Mesothelial cell of epicardium (in vitro differentiated cells): Measurements from ENCODE around the gene NGEF. TPM values are rescaled to one million over a fixed set of nuclear protein-coding genes. Genes with fewer than 3 reads are reported as not detected.
"Not testable (repeated sequence)": the region's sequence is repeated elsewhere in the genome, so short reads cannot be mapped to it uniquely, and the experiment has no call there.

ENCODE experiments used
- DNase-seq, 2 experiments: peaks; one replicate each; pipeline ENCODE4 v3.0.0; 2021; ENCODE audit warnings: low spot score in 2 of 2; ENCODE audit not compliant: unreplicated experiment in 2 of 2
- H3K27ac Mint-ChIP-seq: 2 replicates; pipeline ENCODE4 v1.8.0; 2021; ENCODE audit warnings: mixed read lengths
- H3K27me3 Mint-ChIP-seq: 2 replicates; pipeline ENCODE4 v1.8.0; 2021; ENCODE audit warnings: low read depth, mixed read lengths
- H3K36me3 Mint-ChIP-seq: 2 replicates; pipeline ENCODE4 v1.8.0; 2021; ENCODE audit warnings: mixed read lengths
- H3K4me1 Mint-ChIP-seq: 2 replicates; pipeline ENCODE4 v1.8.0; 2021; ENCODE audit warnings: mixed read lengths
- H3K4me3 Mint-ChIP-seq: 2 replicates; pipeline ENCODE4 v1.8.0; 2021; ENCODE audit warnings: mild to moderate bottlenecking, moderate library complexity, mixed read lengths
- H3K9me3 Mint-ChIP-seq: 2 replicates; pipeline ENCODE4 v1.8.0; 2021; ENCODE audit warnings: mixed read lengths
- total RNA-seq: library from RNA; stranded (reverse); gene quantifications from 3 replicates; pipeline ENCODE4 v1.2.1, GENCODE V29; 2021
- TF ChIP-seq, protein P1 (sequence below): fragments of 200-600 bp; sonication (generic); IDR thresholded peaks from one replicate; pipeline ENCODE4 v1.5.0; 2021; ENCODE audit warnings: antibody characterized with exemption; ENCODE audit not compliant: unreplicated experiment

Gene NGEF
- total RNA-seq, 1 donor from 2014 or later = 0.51 TPM

DNA sequence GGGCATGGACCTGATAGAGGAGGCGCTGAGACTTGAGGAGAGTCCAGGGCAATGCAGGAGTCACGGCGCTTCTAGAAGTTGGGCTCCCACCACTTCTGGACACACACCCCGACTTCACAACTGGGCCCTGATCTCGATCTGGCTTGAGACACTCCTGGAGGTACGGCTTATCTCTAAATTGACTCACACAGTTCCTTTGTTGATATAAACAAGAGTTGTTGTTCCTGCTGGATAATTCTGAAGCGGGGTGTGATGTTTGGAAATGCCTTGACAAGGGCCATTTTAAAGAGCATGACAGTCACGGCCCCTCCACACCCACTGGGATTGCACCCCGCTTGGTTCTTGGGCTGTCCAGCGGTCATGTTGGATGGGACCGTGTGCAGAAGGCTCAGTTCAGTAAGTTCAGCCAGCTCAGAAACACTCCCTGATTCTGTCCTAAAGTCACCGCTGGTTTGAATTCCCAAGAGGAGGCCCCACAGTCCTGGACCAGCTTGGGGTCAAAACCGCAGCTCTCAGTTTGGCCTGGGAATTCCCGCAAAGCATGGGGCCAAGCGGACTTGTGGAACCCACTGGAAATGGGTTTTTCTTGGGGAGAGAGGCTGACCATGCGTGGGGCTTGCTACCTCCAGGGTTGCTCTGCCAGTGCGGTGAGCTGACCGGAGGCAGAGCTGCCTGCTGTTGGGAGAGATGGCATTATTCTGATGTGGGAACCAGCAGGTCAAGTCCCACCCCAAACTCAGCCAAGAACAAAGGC, 10.1 kb upstream of the NGEF start:
- no peaks in the 10 kb centered on the region for H3K9me3 Mint-ChIP-seq
- H3K27ac Mint-ChIP-seq = no peak overlapping the region
- no peaks in the 10 kb centered on the region for H3K27me3 Mint-ChIP-seq
- no peaks in the 10 kb centered on the region for H3K36me3 Mint-ChIP-seq
- no peak for DNase-seq
- H3K4me3 Mint-ChIP-seq = no peak overlapping the region
- TF ChIP-seq, protein P1, sequence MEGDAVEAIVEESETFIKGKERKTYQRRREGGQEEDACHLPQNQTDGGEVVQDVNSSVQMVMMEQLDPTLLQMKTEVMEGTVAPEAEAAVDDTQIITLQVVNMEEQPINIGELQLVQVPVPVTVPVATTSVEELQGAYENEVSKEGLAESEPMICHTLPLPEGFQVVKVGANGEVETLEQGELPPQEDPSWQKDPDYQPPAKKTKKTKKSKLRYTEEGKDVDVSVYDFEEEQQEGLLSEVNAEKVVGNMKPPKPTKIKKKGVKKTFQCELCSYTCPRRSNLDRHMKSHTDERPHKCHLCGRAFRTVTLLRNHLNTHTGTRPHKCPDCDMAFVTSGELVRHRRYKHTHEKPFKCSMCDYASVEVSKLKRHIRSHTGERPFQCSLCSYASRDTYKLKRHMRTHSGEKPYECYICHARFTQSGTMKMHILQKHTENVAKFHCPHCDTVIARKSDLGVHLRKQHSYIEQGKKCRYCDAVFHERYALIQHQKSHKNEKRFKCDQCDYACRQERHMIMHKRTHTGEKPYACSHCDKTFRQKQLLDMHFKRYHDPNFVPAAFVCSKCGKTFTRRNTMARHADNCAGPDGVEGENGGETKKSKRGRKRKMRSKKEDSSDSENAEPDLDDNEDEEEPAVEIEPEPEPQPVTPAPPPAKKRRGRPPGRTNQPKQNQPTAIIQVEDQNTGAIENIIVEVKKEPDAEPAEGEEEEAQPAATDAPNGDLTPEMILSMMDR = no peak
- no peaks in the 10 kb centered on the region for H3K4me1 Mint-ChIP-seq

DNA sequence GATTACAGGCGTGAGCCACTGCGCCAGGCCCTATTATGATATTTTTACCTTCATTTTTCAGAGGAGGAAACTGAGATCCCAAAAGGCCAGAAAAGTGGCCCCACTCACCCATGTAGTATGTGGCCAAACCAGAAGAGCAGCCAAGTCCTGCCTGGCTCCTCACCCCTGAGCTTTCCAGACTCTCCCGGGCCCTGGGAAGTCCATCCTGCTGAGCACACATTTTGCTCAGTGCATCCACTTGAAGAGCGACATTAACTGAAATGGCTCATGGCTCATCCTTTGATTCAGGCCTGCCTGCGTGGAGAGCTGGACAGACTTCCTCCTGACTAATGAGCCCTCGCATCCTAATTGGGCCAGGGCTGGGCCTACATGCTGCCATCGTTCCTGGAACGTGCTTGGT, 9.5 kb upstream of the NGEF start:
- Mint-ChIP-seq H3K4me1 (no peaks in the 10 kb centered on the region), H3K27ac (no peak overlapping the region), H3K36me3 (no peaks in the 10 kb centered on the region), H3K27me3 (no peaks in the 10 kb centered on the region), H3K9me3 (peaks cover 1% of the 10 kb centered on the region), H3K4me3 (no peak overlapping the region)
- no peak for DNase-seq
- TF ChIP-seq, protein P1 = no peak

DNA sequence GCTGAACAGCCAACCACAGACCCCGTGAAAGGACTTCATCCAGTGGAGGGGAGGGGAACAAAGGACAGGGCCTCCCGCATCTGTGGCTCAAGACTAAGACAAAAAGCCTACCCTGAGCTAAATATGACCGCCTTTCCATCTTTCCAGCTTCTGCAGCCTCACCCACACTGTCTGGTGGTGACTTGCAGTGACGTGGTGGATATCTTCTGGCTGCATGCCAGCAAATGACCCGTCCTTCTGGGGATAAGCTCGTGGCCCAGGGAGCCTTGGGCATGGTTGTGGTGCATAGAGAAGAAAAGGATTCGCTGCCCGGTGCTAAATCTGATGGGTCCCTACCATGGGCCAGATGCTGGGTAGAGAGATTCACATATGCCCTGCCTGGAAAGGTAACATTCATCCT, 8.7 kb upstream of the NGEF start:
- Mint-ChIP-seq H3K27me3 (no peaks in the 10 kb centered on the region), H3K4me3 (no peak overlapping the region), H3K9me3 (peaks cover 4% of the 10 kb centered on the region), H3K36me3 (no peaks in the 10 kb centered on the region), H3K27ac (no peak overlapping the region), H3K4me1 (no peaks in the 10 kb centered on the region)
- TF ChIP-seq, protein P1 = no peak
- no peak for DNase-seq

DNA sequence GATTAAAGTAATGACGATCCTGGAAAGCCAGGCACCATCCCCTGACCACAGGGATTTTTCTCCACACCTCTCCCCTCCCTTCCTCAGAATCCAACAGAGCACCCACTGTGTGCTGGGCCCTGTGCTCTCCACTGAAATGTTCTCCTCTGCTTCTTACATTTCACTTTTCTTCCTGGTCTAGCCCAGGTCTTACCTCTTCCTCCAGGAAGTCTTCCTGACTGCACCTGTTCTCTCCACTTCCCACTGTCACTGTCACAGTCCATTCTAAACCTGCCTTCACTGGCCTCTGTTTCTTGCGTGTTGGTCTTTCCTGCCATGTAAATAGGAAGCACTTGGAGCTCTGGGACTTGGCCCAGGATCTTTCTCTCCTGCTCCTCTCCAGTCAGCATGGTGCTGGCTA, 7.4 kb upstream of the NGEF start:
- no peak for DNase-seq
- Mint-ChIP-seq H3K36me3 (no peaks in the 10 kb centered on the region), H3K27me3 (no peaks in the 10 kb centered on the region), H3K4me3 (no peak overlapping the region), H3K9me3 (peaks cover 4% of the 10 kb centered on the region), H3K4me1 (no peaks in the 10 kb centered on the region), H3K27ac (no peak overlapping the region)
- TF ChIP-seq, protein P1 = no peak

DNA sequence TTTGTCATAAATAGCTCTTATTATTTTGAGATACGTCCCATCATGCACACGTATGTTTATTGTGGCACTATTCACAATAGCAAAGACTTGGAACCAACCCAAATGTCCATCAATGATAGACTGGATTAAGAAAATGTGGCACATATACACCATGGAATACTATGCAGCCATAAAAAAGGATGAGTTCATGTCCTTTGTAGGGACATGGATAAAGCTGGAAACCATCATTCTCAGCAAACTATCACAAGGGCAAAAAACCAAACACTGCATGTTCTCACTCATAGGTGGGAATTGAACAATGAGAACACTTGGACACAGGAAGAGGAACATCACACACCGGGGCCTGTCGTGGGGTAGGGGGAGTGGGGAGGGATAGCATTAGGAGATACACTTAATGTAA, 6.6 kb upstream of the NGEF start:
- not testable (repeated sequence) for H3K4me3 Mint-ChIP-seq, DNase-seq

DNA sequence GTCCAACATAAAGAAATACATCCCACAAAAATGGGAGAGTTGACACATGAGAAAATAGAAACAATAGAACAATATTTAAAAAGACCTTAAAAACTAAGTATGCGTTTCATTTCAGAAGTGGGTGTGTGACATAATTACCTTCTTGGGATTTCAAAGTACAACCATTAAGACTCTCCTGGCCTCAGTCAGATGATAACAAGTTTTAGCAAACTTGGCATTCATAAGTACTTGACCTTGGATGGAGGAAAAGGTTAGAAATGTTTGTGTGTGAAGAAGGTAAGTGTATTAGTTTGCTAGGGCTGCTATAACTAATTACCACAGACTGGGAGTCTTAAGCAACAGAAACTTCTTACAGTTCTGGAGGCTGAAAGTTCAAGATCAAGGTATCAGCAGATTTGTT, 4.9 kb upstream of the NGEF start:
- no peak overlapping the region for H3K27ac Mint-ChIP-seq
- no peaks in the 10 kb centered on the region for H3K4me1 Mint-ChIP-seq
- DNase-seq = no peak
- H3K4me3 Mint-ChIP-seq = no peak overlapping the region
- no peaks in the 10 kb centered on the region for H3K36me3 Mint-ChIP-seq
- peaks cover 4% of the 10 kb centered on the region for H3K9me3 Mint-ChIP-seq
- TF ChIP-seq, protein P1 = no peak
- H3K27me3 Mint-ChIP-seq = no peaks in the 10 kb centered on the region

More for the DNA sequence above, 6.6 kb upstream of the NGEF start:
- H3K9me3 Mint-ChIP-seq, H3K27me3 Mint-ChIP-seq, H3K4me1 Mint-ChIP-seq, H3K27ac Mint-ChIP-seq, H3K36me3 Mint-ChIP-seq: not testable (repeated sequence)
